ENCODE results near the gene SARS1. TPM values are rescaled to one million over a fixed set of nuclear protein-coding genes. Genes with fewer than 3 reads are reported as not detected.

Gene SARS1
- total RNA-seq, 1 donor: 235 TPM

- TF ChIP-seq, protein P1, sequence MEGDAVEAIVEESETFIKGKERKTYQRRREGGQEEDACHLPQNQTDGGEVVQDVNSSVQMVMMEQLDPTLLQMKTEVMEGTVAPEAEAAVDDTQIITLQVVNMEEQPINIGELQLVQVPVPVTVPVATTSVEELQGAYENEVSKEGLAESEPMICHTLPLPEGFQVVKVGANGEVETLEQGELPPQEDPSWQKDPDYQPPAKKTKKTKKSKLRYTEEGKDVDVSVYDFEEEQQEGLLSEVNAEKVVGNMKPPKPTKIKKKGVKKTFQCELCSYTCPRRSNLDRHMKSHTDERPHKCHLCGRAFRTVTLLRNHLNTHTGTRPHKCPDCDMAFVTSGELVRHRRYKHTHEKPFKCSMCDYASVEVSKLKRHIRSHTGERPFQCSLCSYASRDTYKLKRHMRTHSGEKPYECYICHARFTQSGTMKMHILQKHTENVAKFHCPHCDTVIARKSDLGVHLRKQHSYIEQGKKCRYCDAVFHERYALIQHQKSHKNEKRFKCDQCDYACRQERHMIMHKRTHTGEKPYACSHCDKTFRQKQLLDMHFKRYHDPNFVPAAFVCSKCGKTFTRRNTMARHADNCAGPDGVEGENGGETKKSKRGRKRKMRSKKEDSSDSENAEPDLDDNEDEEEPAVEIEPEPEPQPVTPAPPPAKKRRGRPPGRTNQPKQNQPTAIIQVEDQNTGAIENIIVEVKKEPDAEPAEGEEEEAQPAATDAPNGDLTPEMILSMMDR (IDR thresholded peaks at IDR 0.05; ENCODE audit: insufficient read depth, low read depth, low read length): no peak
- no peak overlapping the region for H3K4me3 ChIP-seq (ENCODE audit: low read depth, low read length)
- DNase-seq (ENCODE audit: low read depth): peak; percentile 45
These were observed 27.0 kb upstream of the SARS1 start for GRCh38 chr1:109186733-109187086.

- no peak for DNase-seq (ENCODE audit: low read depth)
- TF ChIP-seq, protein P1 (IDR thresholded peaks at IDR 0.05; ENCODE audit: insufficient read depth, low read depth, low read length): no peak
- no peak overlapping the region for H3K4me3 ChIP-seq (ENCODE audit: low read depth, low read length)
These were observed 26.6 kb upstream of the SARS1 start for GRCh38 chr1:109187127-109187526.

DNA sequence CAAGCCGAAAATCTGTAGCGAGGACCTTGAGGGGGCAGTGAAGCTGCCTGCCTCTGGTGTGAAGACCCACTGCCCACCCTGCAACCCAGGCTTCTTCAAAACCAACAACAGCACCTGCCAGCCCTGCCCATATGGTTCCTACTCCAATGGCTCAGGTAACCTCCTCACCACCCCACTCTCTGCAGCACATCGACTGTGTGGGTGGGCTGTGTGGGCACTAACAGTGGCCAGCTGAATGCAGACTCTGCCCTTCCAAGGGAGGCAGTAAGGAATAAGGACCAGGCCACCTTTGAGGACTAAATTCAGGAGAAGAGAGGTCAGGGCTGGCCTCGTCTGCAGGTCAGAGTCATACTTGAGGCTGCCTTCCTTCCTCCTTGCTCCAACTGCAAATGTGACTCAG is 25.5 kb upstream of the SARS1 start:
- TF ChIP-seq, protein P1 (IDR thresholded peaks at IDR 0.05; ENCODE audit: insufficient read depth, low read depth, low read length): no peak
- DNase-seq (ENCODE audit: low read depth): no peak

DNA sequence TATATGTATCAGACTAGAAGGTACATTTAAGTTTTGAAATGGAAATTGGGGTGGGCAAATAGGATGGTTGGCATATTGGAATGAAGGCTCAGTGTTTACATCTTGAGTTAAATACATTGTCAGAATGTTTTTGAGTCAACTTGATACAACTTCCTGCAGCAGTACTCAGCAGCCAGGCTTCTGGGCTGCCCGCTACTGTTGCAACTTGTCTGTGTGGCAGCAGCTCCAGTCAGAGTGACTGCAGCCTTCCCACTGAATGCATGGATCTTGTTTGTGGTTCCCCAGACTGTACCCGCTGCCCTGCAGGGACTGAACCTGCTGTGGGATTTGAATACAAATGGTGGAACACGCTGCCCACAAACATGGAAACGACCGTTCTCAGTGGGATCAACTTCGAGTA is 24.9 kb upstream of the SARS1 start:
- no peak overlapping the region for H3K4me3 ChIP-seq (ENCODE audit: low read depth, low read length)
- TF ChIP-seq, protein P1 (IDR thresholded peaks at IDR 0.05; ENCODE audit: insufficient read depth, low read depth, low read length): no peak
- DNase-seq (ENCODE audit: low read depth): no peak

More for the DNA sequence above, 25.5 kb upstream of the SARS1 start:
- H3K4me3 ChIP-seq (ENCODE audit: low read depth, low read length): no peak overlapping the region

DNA sequence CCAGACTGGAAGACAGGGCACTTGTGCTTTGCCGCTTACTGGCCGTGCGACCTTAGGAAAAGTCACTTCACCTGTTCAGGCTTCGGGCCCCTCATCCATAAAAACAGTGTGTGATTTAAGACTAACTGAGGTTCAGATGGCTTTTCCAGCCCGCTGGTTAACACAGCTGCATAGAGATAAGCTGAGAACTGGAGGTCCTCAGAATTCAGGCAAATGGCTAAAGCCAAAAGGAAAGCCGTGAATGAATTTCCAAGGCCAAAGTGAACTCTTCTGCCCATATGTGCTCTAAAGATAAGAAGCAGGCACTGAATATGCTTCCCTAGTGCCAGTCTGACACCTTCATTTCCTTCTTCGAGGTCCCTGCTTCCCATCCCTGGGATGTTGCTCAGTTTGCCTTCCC is 23.5 kb upstream of the SARS1 start:
- TF ChIP-seq, protein P1 (IDR thresholded peaks at IDR 0.05; ENCODE audit: insufficient read depth, low read depth, low read length): no peak
- H3K4me3 ChIP-seq (ENCODE audit: low read depth, low read length): no peak overlapping the region
- DNase-seq (ENCODE audit: low read depth): no peak

DNA sequence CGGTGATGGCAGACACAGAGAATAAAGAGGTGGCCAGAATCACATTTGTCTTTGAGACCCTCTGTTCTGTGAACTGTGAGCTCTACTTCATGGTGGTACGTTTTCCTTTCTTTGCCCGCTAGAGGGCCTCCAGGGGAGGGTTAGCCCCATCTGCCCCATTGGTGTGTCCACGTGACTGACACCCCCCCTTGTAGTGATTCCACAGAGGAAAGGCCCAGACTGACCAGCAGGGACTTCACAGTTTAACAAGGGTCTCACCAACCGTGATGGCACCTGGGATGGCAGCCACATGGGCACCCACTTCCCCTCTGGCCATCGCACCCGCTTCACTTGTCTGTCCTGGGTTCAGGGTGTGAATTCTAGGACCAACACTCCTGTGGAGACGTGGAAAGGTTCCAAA is 22.3 kb upstream of the SARS1 start:
- no peak for DNase-seq (ENCODE audit: low read depth)

DNA sequence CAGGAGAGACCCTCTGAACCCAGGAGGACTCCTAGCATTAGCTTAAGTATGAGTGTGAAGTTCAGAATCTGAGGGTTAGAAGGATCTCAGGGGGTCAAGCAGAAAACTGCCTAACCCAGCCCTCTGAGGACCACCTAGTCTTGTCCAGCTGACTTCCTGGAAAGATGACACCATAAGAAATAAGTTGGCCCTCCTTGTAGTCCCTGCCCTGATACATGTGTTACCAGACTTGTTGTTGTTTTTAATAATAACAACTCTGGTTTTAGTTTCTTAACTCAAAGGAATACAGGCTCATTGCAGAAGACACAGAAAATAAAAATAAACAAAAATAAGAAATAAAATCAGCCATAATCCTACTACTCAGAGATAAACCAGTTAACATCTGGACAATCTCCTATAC is 21.8 kb upstream of the SARS1 start:
- DNase-seq (ENCODE audit: low read depth): peak; percentile 66
- no peak overlapping the region for H3K4me3 ChIP-seq (ENCODE audit: low read depth, low read length)
- TF ChIP-seq, protein P1 (IDR thresholded peaks at IDR 0.05; ENCODE audit: insufficient read depth, low read depth, low read length): no peak

More for the DNA sequence above, 22.3 kb upstream of the SARS1 start:
- no peak overlapping the region for H3K4me3 ChIP-seq (ENCODE audit: low read depth, low read length)
- TF ChIP-seq, protein P1 (IDR thresholded peaks at IDR 0.05; ENCODE audit: insufficient read depth, low read depth, low read length): no peak

All from fibroblast of villous mesenchyme (primary cell).